Smooth muscle cell (in vitro differentiated cells): ENCODE measurements around the gene RELB. TPM values are rescaled to one million over a fixed set of nuclear protein-coding genes. Genes with fewer than 3 reads are reported as not detected.

Source experiments
- DNase-seq: peaks from one replicate; lab custom pipeline; 2025; ENCODE audit not compliant: unreplicated experiment; lab: John Stamatoyannopoulos, UW
- H2AFZ ChIP-seq: fragments of 200-600 bp; sonication (generic); 2 replicates; pipeline ENCODE4 v1.6.0; 2016; ENCODE audit warnings: antibody characterized with exemption, low read depth, mild to moderate bottlenecking
- H3F3A ChIP-seq: fragments of 200-600 bp; sonication (generic); 2 replicates; pipeline ENCODE4 v1.6.0; 2017; ENCODE audit warnings: antibody characterized with exemption, low read depth
- H3K27ac ChIP-seq: fragments of 200-600 bp; sonication (generic); 2 replicates; pipeline ENCODE4 v1.5.1; 2016; ENCODE audit warnings: low read depth, mild to moderate bottlenecking
- H3K27me3 ChIP-seq: fragments of 200-600 bp; sonication (generic); 2 replicates; pipeline ENCODE4 v1.6.1; 2016; ENCODE audit warnings: low read depth, mild to moderate bottlenecking
- H3K36me3 ChIP-seq: fragments of 200-600 bp; sonication (generic); 2 replicates; pipeline ENCODE4 v1.5.1; 2016; ENCODE audit warnings: low read depth
- H3K4me1 ChIP-seq: fragments of 200-600 bp; sonication (generic); 2 replicates; pipeline ENCODE4 v1.5.1; 2016; ENCODE audit warnings: low read depth
- H3K4me2 ChIP-seq: fragments of 200-600 bp; sonication (generic); 2 replicates; pipeline ENCODE4 v1.6.0; 2016; ENCODE audit warnings: mild to moderate bottlenecking
- H3K4me3 ChIP-seq: fragments of 200-600 bp; sonication (generic); 2 replicates; pipeline ENCODE4 v1.5.1; 2016; ENCODE audit warnings: mild to moderate bottlenecking
- H3K79me2 ChIP-seq: fragments of 200-600 bp; sonication (generic); 2 replicates; pipeline ENCODE4 v1.6.0; 2016; ENCODE audit warnings: low read depth, mild to moderate bottlenecking
- H3K9ac ChIP-seq: fragments of 200-600 bp; sonication (generic); 2 replicates; pipeline ENCODE4 v1.6.0; 2016; ENCODE audit warnings: low read depth
- H3K9me3 ChIP-seq: fragments of 200-600 bp; sonication (generic); replicated peaks from 2 replicates; pipeline ENCODE4 v1.5.1; 2016; ENCODE audit warnings: low read depth
- H4K20me1 ChIP-seq: fragments of 200-600 bp; sonication (generic); 2 replicates; pipeline ENCODE4 v1.6.0; 2016; ENCODE audit warnings: low read depth
- WGBS: methylation state at CpG from one replicate; pipeline ENCODE4 v1.1.7; 2016; ENCODE audit warnings: low lambda C conversion rate; 5-methylcytosine and 5-hydroxymethylcytosine counted together
- polyA plus RNA-seq: library from polyadenylated mRNA; unstranded; fragments of >200 nt; fragmentation: Nextera tagmentation; extraction: Ambion mirVana; gene quantifications from 2 replicates; pipeline ENCODE4 v1.2.1, GENCODE V29; 2016
- total RNA-seq: library from RNA; depleted of rRNA; stranded (reverse); fragments of >200 nt; gene quantifications from 2 replicates; pipeline ENCODE4 v1.2.3, GENCODE V29; 2014
- TF ChIP-seq, protein P1 (sequence below): fragments of 200-600 bp; sonication (generic); IDR thresholded peaks from 2 replicates; pipeline ENCODE4 v1.5.1; 2017; ENCODE audit warnings: borderline replicate concordance, mild to moderate bottlenecking, antibody characterized with exemption; ENCODE audit not compliant: insufficient read depth, poor library complexity, severe bottlenecking

Gene RELB
- total and polyA plus RNA-seq, 2 experiments from 2014 or later = 11.2 to 27.1 TPM

DNA sequence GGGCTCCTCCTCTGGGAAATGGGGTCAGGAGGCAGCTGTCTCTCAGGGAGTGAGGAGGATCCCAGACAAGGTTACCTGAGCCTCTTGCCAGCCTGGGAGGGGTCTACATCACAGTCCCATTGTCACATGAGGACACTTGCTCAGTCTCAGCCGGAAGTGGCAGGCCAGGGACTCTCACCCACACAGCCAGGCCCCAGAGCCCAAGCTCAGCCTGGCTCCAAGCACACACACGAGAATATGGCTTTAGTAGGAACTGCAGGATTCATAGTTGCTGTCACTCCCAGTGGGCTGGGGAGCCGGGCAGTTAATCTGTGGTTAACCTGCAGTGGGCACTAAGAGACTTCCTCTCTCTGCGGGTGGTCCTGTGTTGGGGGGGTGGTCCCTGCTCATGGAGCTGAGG is 15.8 kb upstream of the RELB start:
- no peak overlapping the region for H3K27ac ChIP-seq
- no peaks in the 10 kb centered on the region for H3K4me1 ChIP-seq
- 98% methylated on average over 4 of the region's 4 CpGs for WGBS
- H3K36me3 ChIP-seq = no peaks in the 10 kb centered on the region
- H3K27me3 ChIP-seq = no peaks in the 10 kb centered on the region
- H3K79me2 ChIP-seq = no peaks in the 10 kb centered on the region
- no peak overlapping the region for H3K9ac ChIP-seq
- no peaks in the 10 kb centered on the region for H3K9me3 ChIP-seq
- H2AFZ ChIP-seq = no peak overlapping the region
- TF ChIP-seq, protein P1, sequence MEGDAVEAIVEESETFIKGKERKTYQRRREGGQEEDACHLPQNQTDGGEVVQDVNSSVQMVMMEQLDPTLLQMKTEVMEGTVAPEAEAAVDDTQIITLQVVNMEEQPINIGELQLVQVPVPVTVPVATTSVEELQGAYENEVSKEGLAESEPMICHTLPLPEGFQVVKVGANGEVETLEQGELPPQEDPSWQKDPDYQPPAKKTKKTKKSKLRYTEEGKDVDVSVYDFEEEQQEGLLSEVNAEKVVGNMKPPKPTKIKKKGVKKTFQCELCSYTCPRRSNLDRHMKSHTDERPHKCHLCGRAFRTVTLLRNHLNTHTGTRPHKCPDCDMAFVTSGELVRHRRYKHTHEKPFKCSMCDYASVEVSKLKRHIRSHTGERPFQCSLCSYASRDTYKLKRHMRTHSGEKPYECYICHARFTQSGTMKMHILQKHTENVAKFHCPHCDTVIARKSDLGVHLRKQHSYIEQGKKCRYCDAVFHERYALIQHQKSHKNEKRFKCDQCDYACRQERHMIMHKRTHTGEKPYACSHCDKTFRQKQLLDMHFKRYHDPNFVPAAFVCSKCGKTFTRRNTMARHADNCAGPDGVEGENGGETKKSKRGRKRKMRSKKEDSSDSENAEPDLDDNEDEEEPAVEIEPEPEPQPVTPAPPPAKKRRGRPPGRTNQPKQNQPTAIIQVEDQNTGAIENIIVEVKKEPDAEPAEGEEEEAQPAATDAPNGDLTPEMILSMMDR = no peak
- no peaks in the 10 kb centered on the region for H4K20me1 ChIP-seq
- H3K4me3 ChIP-seq = no peak overlapping the region
- no peak overlapping the region for H3K4me2 ChIP-seq
- no peaks in the 10 kb centered on the region for H3F3A ChIP-seq
- DNase-seq = no peak

DNA sequence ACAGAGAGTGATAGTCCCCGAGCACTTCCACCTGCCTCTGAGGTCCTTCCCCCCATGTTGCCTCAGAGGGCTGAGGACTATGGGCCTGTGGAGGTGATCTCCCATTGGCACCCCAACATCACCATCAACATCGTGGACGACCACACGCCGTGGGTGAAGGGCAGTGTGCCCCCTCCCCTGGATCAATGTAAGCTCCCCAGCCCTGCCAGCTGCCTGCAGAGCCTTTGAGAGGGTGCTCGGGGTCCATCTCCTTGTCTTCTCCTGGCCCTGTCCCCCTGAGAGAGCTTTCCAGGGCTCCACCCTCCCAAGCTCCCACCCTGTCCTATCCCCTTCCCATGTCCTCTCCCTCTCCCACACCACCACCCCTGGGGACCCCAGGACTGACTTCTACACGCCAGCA is 14.9 kb upstream of the RELB start:
- DNase-seq = no peak
- Histone ChIP-seq H3K36me3 (no peaks in the 10 kb centered on the region), H3K27me3 (no peaks in the 10 kb centered on the region), H2AFZ (no peak overlapping the region), H3K79me2 (no peaks in the 10 kb centered on the region), H3K4me1 (no peaks in the 10 kb centered on the region), H3K9ac (no peak overlapping the region), H3K4me2 (no peak overlapping the region), H3F3A (no peaks in the 10 kb centered on the region), H4K20me1 (no peaks in the 10 kb centered on the region), H3K4me3 (no peak overlapping the region), H3K27ac (no peak overlapping the region), H3K9me3 (no peaks in the 10 kb centered on the region)
- WGBS = 100% methylated on average over 7 of the region's 7 CpGs
- TF ChIP-seq, protein P1 = no peak

GRCh38 chr19:44987148-44987675 is 14.1 kb upstream of the RELB start:
- no peak overlapping the region for H3K27ac ChIP-seq
- H3K36me3 ChIP-seq = no peaks in the 10 kb centered on the region
- H3K4me1 ChIP-seq = no peaks in the 10 kb centered on the region
- H3K9me3 ChIP-seq = no peaks in the 10 kb centered on the region
- H3K79me2 ChIP-seq = no peaks in the 10 kb centered on the region
- 95% methylated on average over 20 of the region's 20 CpGs for WGBS
- H3K4me3 ChIP-seq = no peak overlapping the region
- no peak for DNase-seq
- H2AFZ ChIP-seq = no peak overlapping the region
- no peak overlapping the region for H3K9ac ChIP-seq
- no peak overlapping the region for H3K4me2 ChIP-seq
- no peaks in the 10 kb centered on the region for H3F3A ChIP-seq
- no peaks in the 10 kb centered on the region for H3K27me3 ChIP-seq
- TF ChIP-seq, protein P1 = no peak
- no peaks in the 10 kb centered on the region for H4K20me1 ChIP-seq

GRCh38 chr19:44988273-44988672 is 13.0 kb upstream of the RELB start:
- Histone ChIP-seq H3K9me3 (no peaks in the 10 kb centered on the region), H3K4me3 (no peak overlapping the region), H3K9ac (no peak overlapping the region), H4K20me1 (no peaks in the 10 kb centered on the region), H3K79me2 (no peaks in the 10 kb centered on the region), H3K27me3 (no peaks in the 10 kb centered on the region), H2AFZ (no peak overlapping the region), H3K4me2 (no peak overlapping the region), H3K4me1 (no peaks in the 10 kb centered on the region), H3F3A (no peaks in the 10 kb centered on the region), H3K36me3 (no peaks in the 10 kb centered on the region), H3K27ac (no peak overlapping the region)
- DNase-seq = no peak
- WGBS = 98% methylated on average over 9 of the region's 9 CpGs
- TF ChIP-seq, protein P1 = no peak
